ENCODE results near the gene LPAR2. TPM values are rescaled to one million over a fixed set of nuclear protein-coding genes. Genes with fewer than 3 reads are reported as not detected.

LPAR2 gene
- polyA plus RNA-seq, 3 donors: 1.9 to 108 (median 2.2) TPM

- WGBS (ENCODE audit: insufficient coverage): 95% methylated on average over 10 of the region's 10 CpGs
- H3K9ac ChIP-seq (ENCODE audit: insufficient read depth, low read length, poor library complexity, severe bottlenecking): no peak overlapping the region
- peaks cover 37 to 39% of the 10 kb centered on the region in 2 donors for H3K36me3 ChIP-seq (replicated peaks in 1 of 2; ENCODE audit: control insufficient read depth in 1 of 2, insufficient read depth in 2 of 2, low read length in 2 of 2)
- Mint-ChIP-seq H3K36me3 (peaks cover 37 to 45% of the 10 kb centered on the region in 2 donors), H3K27me3 (ENCODE audit: low read depth in 3 of 3) (peaks cover 0 to 2% (median 2%) of the 10 kb centered on the region in 3 donors), H3K4me3 (peak overlapping the region; percentile 88 to 90), H3K4me1 (peaks cover 22% of the 10 kb centered on the region), H3K9me3 (peaks cover 0 to 6% (median 0%) of the 10 kb centered on the region in 7 donors), H3K27ac (peak overlapping the region; percentile 90 to 98 (median 94))
- DNase-seq: peak in 1 of 3 donors; percentile 3
- peaks cover 23 to 30% of the 10 kb centered on the region in 2 donors for H3K4me1 ChIP-seq (ENCODE audit: control insufficient read depth in 1 of 2, insufficient read depth in 2 of 2, low read length in 2 of 2)
- H3K79me2 ChIP-seq (ENCODE audit: insufficient read depth, low read length): peaks cover 51% of the 10 kb centered on the region
- peak overlapping the region; percentile 74 for H2AFZ ChIP-seq (ENCODE audit: insufficient read depth, low read depth, low read length, poor library complexity, severe bottlenecking)
- H3K4me3 ChIP-seq (replicated peaks in 1 of 3; ENCODE audit: low read depth in 2 of 3, low read length in 3 of 3): peak overlapping the region in 1 of 3 experiments; percentile 95
- peaks cover 8% of the 10 kb centered on the region for H4K20me1 ChIP-seq (ENCODE audit: insufficient read depth, low read length)
- no peak for TF ChIP-seq CTCF (IDR thresholded peaks at IDR 0.05)
- no peaks in the 10 kb centered on the region for H3K9me3 ChIP-seq (replicated peaks in 1 of 2; ENCODE audit: control insufficient read depth in 1 of 2, insufficient read depth in 1 of 2, low read length in 2 of 2)
- H3K27me3 ChIP-seq (ENCODE audit: control insufficient read depth in 2 of 2, insufficient read depth in 2 of 2, low read length in 2 of 2): no peaks in the 10 kb centered on the region
- peak overlapping the region; percentile 96 for H3K4me2 ChIP-seq (replicated peaks; ENCODE audit: extremely low read depth, low read length, poor library complexity, severe bottlenecking)
- H3K27ac ChIP-seq (ENCODE audit: low read depth in 1 of 2, low read length in 2 of 2): peak overlapping the region; percentile 96 to 99
- intact Hi-C loops (cut with micrococcal nuclease): loop anchor here in 1 of 2 donors (5.0 to 10.0 kb wide), 2 partner anchors 244 to 1846 kb away; partner anchors contain the start of genes ZNF429 and ZNF93
Observed at GRCh38 chr19:19661141-19661674, 33.2 kb upstream of the LPAR2 start.

GRCh38 chr19:19659646-19660245, 31.7 kb upstream of the LPAR2 start:
- no peak for TF ChIP-seq CTCF (IDR thresholded peaks at IDR 0.05)
- H3K27ac Mint-ChIP-seq: peak overlapping the region in 3 of 7 donors; percentile 20 to 65 (median 42)
- peaks cover 51% of the 10 kb centered on the region for H3K79me2 ChIP-seq (ENCODE audit: insufficient read depth, low read length)
- peaks cover 0 to 3% (median 0%) of the 10 kb centered on the region in 7 donors for H3K9me3 Mint-ChIP-seq
- 93% methylated on average over 15 of the region's 17 CpGs for WGBS (ENCODE audit: insufficient coverage)
- no peaks in the 10 kb centered on the region for H3K9me3 ChIP-seq (replicated peaks in 1 of 2; ENCODE audit: control insufficient read depth in 1 of 2, insufficient read depth in 1 of 2, low read length in 2 of 2)
- peaks cover 23 to 30% of the 10 kb centered on the region in 2 donors for H3K4me1 ChIP-seq (ENCODE audit: control insufficient read depth in 1 of 2, insufficient read depth in 2 of 2, low read length in 2 of 2)
- no peak overlapping the region for H3K9ac ChIP-seq (ENCODE audit: insufficient read depth, low read length, poor library complexity, severe bottlenecking)
- DNase-seq: peak in 1 of 3 donors; percentile 2
- H3K4me3 ChIP-seq (replicated peaks in 1 of 3; ENCODE audit: low read depth in 2 of 3, low read length in 3 of 3): no peak overlapping the region
- H3K4me3 Mint-ChIP-seq: no peak overlapping the region
- H3K27ac ChIP-seq (ENCODE audit: low read depth in 1 of 2, low read length in 2 of 2): no peak overlapping the region
- H3K36me3 ChIP-seq (replicated peaks in 1 of 2; ENCODE audit: control insufficient read depth in 1 of 2, insufficient read depth in 2 of 2, low read length in 2 of 2): peaks cover 51 to 54% of the 10 kb centered on the region in 2 donors
- intact Hi-C loops (cut with micrococcal nuclease): loop anchor here in 1 of 2 donors (5.0 to 10.0 kb wide), 2 partner anchors 245 to 1848 kb away; partner anchors contain the start of genes ZNF429 and ZNF93
- H3K4me1 Mint-ChIP-seq: peaks cover 22% of the 10 kb centered on the region
- no peak overlapping the region for H2AFZ ChIP-seq (ENCODE audit: insufficient read depth, low read depth, low read length, poor library complexity, severe bottlenecking)
- no peaks in the 10 kb centered on the region for H3K27me3 ChIP-seq (ENCODE audit: control insufficient read depth in 2 of 2, insufficient read depth in 2 of 2, low read length in 2 of 2)
- no peak overlapping the region for H3K4me2 ChIP-seq (replicated peaks; ENCODE audit: extremely low read depth, low read length, poor library complexity, severe bottlenecking)
- peaks cover 0 to 2% (median 2%) of the 10 kb centered on the region in 3 donors for H3K27me3 Mint-ChIP-seq (ENCODE audit: low read depth in 3 of 3)
- peaks cover 51 to 60% of the 10 kb centered on the region in 2 donors for H3K36me3 Mint-ChIP-seq
- H4K20me1 ChIP-seq (ENCODE audit: insufficient read depth, low read length): peaks cover 8% of the 10 kb centered on the region
